SK-N-SH treated with all-trans-retinoic acid at 6 μM for 48 hours (cell line): ENCODE data around the gene TMEM269.

ENCODE experiments used
- ARNTL ChIP-seq: fragments of 450-650 bp; formaldehyde crosslinking; IDR thresholded peaks from 2 replicates; pipeline ENCODE4 v1.5.0; 2020; ENCODE audit warnings: low read depth, mild to moderate bottlenecking, moderate library complexity, borderline replicate concordance
- RARB ChIP-seq: fragments of 250-450 bp; sonication (Bioruptor Pico); IDR thresholded peaks from 2 replicates; pipeline ENCODE4 v1.8.0; 2021; ENCODE audit warnings: mild to moderate bottlenecking, moderate library complexity
- TF ChIP-seq, protein P1 (sequence below): fragments of 250-450 bp; sonication (Bioruptor Pico); IDR thresholded peaks from 2 replicates; pipeline ENCODE4 v1.5.1; 2020; ENCODE audit warnings: low read depth, mild to moderate bottlenecking, moderate library complexity

DNA sequence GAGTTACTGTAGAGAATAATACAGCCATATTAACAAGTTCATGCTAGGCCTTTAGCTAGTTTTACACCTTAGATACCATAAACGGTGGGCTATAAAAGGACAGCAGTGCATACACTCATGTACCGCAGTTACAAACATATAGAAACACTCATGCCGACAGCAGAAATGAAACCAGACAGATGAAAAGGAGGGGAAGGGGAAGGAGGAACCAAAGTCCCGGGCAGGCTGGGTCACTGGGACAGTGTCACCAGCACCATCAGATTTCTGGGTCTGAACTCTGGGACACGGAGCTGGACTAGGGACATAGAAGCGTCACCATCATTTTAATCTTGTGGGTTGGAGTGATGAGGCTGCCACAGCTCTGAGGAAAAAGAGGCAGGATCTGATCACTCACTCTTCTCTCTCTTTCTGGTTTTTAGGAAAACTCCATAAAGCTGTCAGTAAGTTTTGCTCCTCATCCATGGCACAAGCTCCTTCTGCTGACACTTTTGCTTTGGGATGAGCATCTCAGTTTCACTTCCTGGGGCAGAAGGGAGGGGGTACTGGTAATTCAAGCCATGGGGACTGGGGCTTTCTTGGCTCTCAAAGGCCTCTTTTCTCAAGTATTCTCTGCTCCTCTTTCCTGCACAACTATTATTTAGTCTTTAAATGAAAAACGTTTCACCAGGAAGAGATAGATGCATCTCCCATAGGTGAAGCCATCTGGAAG lies 53.8 kb downstream of the TMEM269 start:
- TF ChIP-seq, protein P1, sequence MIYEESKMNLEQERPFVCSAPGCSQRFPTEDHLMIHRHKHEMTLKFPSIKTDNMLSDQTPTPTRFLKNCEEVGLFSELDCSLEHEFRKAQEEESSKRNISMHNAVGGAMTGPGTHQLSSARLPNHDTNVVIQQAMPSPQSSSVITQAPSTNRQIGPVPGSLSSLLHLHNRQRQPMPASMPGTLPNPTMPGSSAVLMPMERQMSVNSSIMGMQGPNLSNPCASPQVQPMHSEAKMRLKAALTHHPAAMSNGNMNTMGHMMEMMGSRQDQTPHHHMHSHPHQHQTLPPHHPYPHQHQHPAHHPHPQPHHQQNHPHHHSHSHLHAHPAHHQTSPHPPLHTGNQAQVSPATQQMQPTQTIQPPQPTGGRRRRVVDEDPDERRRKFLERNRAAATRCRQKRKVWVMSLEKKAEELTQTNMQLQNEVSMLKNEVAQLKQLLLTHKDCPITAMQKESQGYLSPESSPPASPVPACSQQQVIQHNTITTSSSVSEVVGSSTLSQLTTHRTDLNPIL (CRISPR knock-in tag), result no peak
- TF ChIP-seq ARNTL (no peak), RARB (CRISPR knock-in tag) (no peak)
